IPS DF 6.9 (cell line): ENCODE data around the gene THY1.
"Not testable (repeated sequence)": the region's sequence is repeated elsewhere in the genome, so short reads cannot be mapped to it uniquely, and the experiment has no call there.

Source experiments
- DNase-seq: peaks from one replicate; pipeline ENCODE4 v3.0.0-alpha.2; 2013; ENCODE audit warnings: low read depth, low spot score
- H3K27ac ChIP-seq: one replicate; pipeline ENCODE4 v1.5.1; 2013; ENCODE audit warnings: low read length, control low read depth
- H3K27me3 ChIP-seq: 2 replicates; pipeline ENCODE4 v1.6.1; 2013; ENCODE audit warnings: mild to moderate bottlenecking, low read length; ENCODE audit not compliant: control insufficient read depth, insufficient read depth
- H3K36me3 ChIP-seq: 2 replicates; pipeline ENCODE4 v1.6.1; 2013; ENCODE audit warnings: low read length; ENCODE audit not compliant: control insufficient read depth, insufficient read depth
- H3K4me1 ChIP-seq: 2 replicates; pipeline ENCODE4 v1.6.1; 2013; ENCODE audit warnings: low read length; ENCODE audit not compliant: control insufficient read depth, insufficient read depth
- H3K4me3 ChIP-seq: 2 replicates; pipeline ENCODE4 v1.5.1; 2013; ENCODE audit warnings: mild to moderate bottlenecking, low read length
- H3K9me3 ChIP-seq: 2 replicates; pipeline ENCODE4 v1.6.1; 2013; ENCODE audit warnings: low read length, inconsistent platforms; ENCODE audit not compliant: control insufficient read depth, insufficient read depth
- WGBS: extraction: QIAGEN DNeasy Blood & Tissue Kit; methylation state at CpG from one replicate; pipeline ENCODE4 v1.1.7; 2013; ENCODE audit warnings: mixed read lengths, missing lambda C conversion rate; ENCODE audit not compliant: insufficient read length, insufficient coverage; 5-methylcytosine and 5-hydroxymethylcytosine counted together

THY1 gene

GRCh38 chr11:119459293-119459976 lies 36.5 kb upstream of the THY1 start:
- Histone ChIP-seq H3K9me3 (no peaks in the 10 kb centered on the region), H3K4me1 (no peaks in the 10 kb centered on the region; the same call in 1 of the 2 replicates)

GRCh38 chr11:119455708-119456107 lies 32.7 kb upstream of the THY1 start:
- not testable (repeated sequence) for H3K4me3 ChIP-seq, H3K27ac ChIP-seq, H3K27me3 ChIP-seq, DNase-seq, H3K4me1 ChIP-seq, H3K9me3 ChIP-seq, H3K36me3 ChIP-seq
- no CpG with 5 or more reads among the region's 6 CpGs for WGBS

More at GRCh38 chr11:119459293-119459976, 36.5 kb upstream of the THY1 start:
- no peaks in the 10 kb centered on the region for H3K36me3 ChIP-seq
- DNase-seq: no peak
- no peaks in the 10 kb centered on the region for H3K27me3 ChIP-seq
- WGBS: no CpG with 5 or more reads among the region's 8 CpGs
- H3K4me3 ChIP-seq: no peak overlapping the region
- H3K27ac ChIP-seq: no peak overlapping the region

GRCh38 chr11:119455241-119455640 lies 32.3 kb upstream of the THY1 start:
- not testable (repeated sequence) for H3K27ac ChIP-seq, H3K4me3 ChIP-seq, H3K36me3 ChIP-seq, DNase-seq, H3K4me1 ChIP-seq, H3K9me3 ChIP-seq, H3K27me3 ChIP-seq
- no CpG with 5 or more reads among the region's 4 CpGs for WGBS

GRCh38 chr11:119453881-119454280 lies 30.9 kb upstream of the THY1 start:
- no peaks in the 10 kb centered on the region for H3K4me1 ChIP-seq
- no peaks in the 10 kb centered on the region for H3K27me3 ChIP-seq
- no peaks in the 10 kb centered on the region for H3K36me3 ChIP-seq
- WGBS: no CpG with 5 or more reads among the region's 1 CpG
- H3K4me3 ChIP-seq: no peak overlapping the region
- no peak overlapping the region for H3K27ac ChIP-seq
- no peak for DNase-seq
- no peaks in the 10 kb centered on the region for H3K9me3 ChIP-seq

- Histone ChIP-seq H3K27ac (no peak overlapping the region), H3K4me1 (no peaks in the 10 kb centered on the region), H3K4me3 (no peak overlapping the region), H3K36me3 (no peaks in the 10 kb centered on the region), H3K27me3 (no peaks in the 10 kb centered on the region), H3K9me3 (no peaks in the 10 kb centered on the region)
- DNase-seq: no peak
- no CpG with 5 or more reads among the region's 6 CpGs for WGBS
These were observed 27.8 kb upstream of the THY1 start for GRCh38 chr11:119450590-119451326.

- no peaks in the 10 kb centered on the region for H3K36me3 ChIP-seq
- no peak overlapping the region for H3K4me3 ChIP-seq
- H3K27me3 ChIP-seq: no peaks in the 10 kb centered on the region
- no peaks in the 10 kb centered on the region for H3K4me1 ChIP-seq
- no peak overlapping the region for H3K27ac ChIP-seq
- no peaks in the 10 kb centered on the region for H3K9me3 ChIP-seq
- no CpG with 5 or more reads among the region's 3 CpGs for WGBS
- no peak for DNase-seq
These were observed 26.5 kb upstream of the THY1 start for GRCh38 chr11:119449498-119449897.

- no peak overlapping the region for H3K4me3 ChIP-seq
- no peak overlapping the region for H3K27ac ChIP-seq
- no peaks in the 10 kb centered on the region for H3K36me3 ChIP-seq
- H3K27me3 ChIP-seq: no peaks in the 10 kb centered on the region
- no CpG with 5 or more reads among the region's 4 CpGs for WGBS
- H3K9me3 ChIP-seq: no peaks in the 10 kb centered on the region
- no peaks in the 10 kb centered on the region for H3K4me1 ChIP-seq
- DNase-seq: no peak
These were observed 25.4 kb upstream of the THY1 start for GRCh38 chr11:119448380-119448779.

- Histone ChIP-seq H3K27me3 (no peaks in the 10 kb centered on the region), H3K36me3 (no peaks in the 10 kb centered on the region), H3K27ac (no peak overlapping the region), H3K9me3 (no peaks in the 10 kb centered on the region), H3K4me3 (no peak overlapping the region), H3K4me1 (no peaks in the 10 kb centered on the region)
- WGBS: no CpG with 5 or more reads among the region's 5 CpGs
- DNase-seq: no peak
These were observed 24.8 kb upstream of the THY1 start for GRCh38 chr11:119447664-119448242.

- Histone ChIP-seq H3K27ac (no peak overlapping the region), H3K36me3 (no peaks in the 10 kb centered on the region), H3K4me3 (no peak overlapping the region), H3K27me3 (no peaks in the 10 kb centered on the region), H3K4me1 (no peaks in the 10 kb centered on the region), H3K9me3 (no peaks in the 10 kb centered on the region)
- no CpG with 5 or more reads among the region's 10 CpGs for WGBS
- no peak for DNase-seq
These were observed 24.1 kb upstream of the THY1 start for GRCh38 chr11:119446871-119447663.

GRCh38 chr11:119446434-119446833 lies 23.5 kb upstream of the THY1 start:
- no peak overlapping the region for H3K4me3 ChIP-seq
- no CpG with 5 or more reads among the region's 8 CpGs for WGBS
- no peaks in the 10 kb centered on the region for H3K9me3 ChIP-seq
- no peak overlapping the region for H3K27ac ChIP-seq
- no peak for DNase-seq
- no peaks in the 10 kb centered on the region for H3K4me1 ChIP-seq
- no peaks in the 10 kb centered on the region for H3K27me3 ChIP-seq
- no peaks in the 10 kb centered on the region for H3K36me3 ChIP-seq
